ENCODE measurements around the gene SPATA24.
"Not testable (repeated sequence)": the region's sequence is repeated elsewhere in the genome, so short reads cannot be mapped to it uniquely, and the experiment has no call there.

SPATA24 gene, protein sequence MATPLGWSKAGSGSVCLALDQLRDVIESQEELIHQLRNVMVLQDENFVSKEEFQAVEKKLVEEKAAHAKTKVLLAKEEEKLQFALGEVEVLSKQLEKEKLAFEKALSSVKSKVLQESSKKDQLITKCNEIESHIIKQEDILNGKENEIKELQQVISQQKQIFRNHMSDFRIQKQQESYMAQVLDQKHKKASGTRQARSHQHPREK

GRCh38 chr5:139403787-139404483 is at the start of gene SPATA24:
SPATA24 (minus strand) TSS chr5:139404089; CDS start chr5:139404060, 29 bp downstream.
- DNase-seq = peak; percentile 98

DNA sequence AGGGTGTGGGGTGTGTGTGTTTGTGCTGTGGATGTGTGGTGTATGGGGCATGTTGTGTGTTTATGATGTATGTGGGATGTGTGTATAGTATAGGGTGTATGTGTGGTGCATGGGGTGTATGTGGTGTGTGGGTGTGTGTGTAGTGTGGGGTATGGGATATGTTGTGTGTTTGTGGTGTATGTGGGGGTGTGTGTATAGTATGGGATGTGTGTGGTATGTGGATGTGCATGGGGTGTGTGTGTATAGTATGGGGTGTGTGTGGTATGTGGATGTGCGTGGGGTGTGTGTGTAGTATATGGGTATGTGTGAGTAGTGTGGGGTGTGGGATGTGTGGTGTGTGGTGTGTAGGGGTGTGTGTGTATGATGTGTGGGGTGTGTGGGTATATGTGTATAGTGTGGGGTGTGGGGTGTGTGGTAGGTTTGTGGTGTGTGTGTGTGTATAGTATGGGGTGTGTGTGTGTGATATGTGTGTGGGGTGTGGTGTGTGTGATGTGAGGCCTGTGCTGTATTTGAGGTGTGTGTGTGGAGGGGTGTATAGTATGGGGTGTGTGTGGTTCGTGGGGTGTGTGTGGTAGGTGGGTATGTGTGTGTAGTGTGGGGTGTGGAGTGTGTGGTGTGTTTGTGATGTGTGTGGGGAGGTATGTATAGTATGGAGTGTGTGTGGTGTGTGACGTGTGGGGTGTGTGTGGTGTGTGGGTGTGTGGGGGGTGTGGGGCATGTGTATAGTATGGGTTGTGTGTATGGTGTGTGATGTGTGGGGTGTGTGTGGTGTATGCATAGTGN is 48.2 kb upstream of the SPATA24 start:
- DNase-seq = no peak

DNA sequence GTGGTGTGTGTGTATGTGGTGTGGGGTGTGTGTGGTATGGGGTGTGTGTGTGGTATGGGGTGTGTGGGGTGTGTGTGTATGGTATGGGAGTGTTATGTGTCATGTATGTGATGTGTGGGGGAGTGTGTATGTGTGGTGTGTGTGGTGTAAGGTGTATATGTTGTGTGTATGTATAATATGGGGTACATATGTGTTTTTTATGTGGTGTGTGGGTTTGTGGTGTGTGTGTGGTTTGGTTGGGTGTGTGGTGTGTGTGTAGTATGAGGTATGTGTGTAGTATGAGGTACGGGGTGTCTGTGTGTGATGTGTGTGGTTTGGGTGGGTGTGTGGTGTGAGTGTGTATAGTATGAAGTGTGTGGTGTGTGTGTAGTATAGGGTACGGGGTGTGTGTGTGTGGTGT is 47.3 kb upstream of the SPATA24 start:
- DNase-seq = no peak

DNA sequence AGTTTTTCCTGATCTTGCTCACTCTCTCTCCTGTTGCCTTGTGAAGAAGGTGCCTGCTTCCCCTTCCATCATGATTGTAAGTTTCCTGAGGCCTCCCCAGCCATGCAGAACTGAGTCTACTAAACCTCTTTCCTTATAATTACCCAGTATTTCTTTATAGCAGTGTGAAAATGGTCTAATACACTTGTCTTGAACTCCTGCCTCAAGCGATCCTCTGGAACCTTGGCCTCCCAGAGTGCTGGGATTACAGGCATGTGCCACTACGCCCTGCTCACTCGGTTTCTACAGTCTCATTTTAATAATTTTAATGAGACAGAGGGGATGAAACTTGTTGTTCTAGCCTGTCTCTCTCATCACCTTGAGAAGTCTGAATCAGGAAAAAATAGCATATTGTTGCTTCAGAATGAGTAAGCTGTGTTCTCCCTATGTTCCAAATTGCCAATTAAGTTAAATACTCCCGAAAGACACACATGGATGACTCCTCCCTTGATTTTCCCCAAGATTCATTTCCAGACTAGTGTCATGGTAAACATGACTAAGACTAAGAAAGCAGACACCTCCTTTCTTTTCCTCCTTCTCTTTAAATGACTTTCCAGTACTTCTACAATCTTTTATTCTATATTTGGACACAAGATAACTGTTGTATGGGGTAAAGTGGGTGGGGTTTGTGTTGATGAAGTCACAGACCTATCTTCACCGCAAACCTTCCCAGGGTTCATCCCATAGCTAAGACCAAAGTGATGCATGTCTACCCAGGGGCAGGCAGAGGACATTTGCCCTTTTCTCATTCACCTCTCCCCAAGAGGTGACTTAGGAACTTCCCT is 43.3 kb upstream of the SPATA24 start:
- DNase-seq = no peak

- DNase-seq = no peak
These were observed 41.7 kb upstream of the SPATA24 start for GRCh38 chr5:139445325-139446170.

GRCh38 chr5:139443831-139444453 is 40.1 kb upstream of the SPATA24 start:
- no peak for DNase-seq

- DNase-seq = not testable (repeated sequence)
These were observed 36.5 kb upstream of the SPATA24 start for GRCh38 chr5:139440416-139440815.

DNA sequence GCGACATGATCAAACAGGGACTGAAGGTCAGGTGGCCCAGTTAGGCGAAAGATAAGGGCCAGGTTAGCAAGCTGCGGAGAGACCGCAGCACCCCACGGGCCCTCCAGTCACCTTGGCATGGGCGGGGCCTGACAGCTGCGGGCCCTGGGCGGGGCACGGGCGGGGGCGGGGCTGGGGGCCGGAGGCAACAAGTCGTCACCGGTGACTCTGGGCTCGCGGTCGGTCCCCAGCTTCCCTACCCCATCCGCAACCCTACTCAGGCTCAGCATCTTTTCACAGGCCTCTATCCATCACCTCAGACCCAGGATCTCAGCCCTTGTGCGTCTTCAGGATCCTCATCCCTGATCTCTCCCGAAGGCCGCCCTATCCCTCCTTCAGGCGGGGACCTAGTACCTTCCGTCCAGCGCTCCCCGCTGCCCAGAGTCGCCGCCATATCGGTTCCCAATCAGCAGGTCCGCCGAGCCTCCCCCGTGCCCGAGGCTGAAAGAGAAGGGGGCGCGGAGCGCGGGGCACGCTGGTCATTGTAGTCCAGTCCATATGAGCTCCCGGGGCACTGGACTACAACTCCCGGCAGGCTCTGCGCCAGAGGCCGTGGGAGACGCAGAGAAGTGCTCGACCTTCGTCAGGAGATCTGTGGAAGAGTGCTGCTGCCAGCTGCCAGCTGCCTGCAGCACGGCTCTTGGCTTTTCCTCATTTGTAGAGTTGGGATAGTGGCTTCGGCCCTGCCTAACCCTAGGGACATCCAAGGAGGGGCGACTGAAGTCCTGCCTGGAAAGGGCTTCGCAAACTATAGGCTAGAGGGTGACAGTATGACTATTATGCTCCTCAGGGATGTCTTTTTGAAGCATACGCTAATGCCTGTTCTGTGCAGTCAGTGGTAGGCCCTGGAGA is 35.4 kb upstream of the SPATA24 start, which contains the start of gene DNAJC18:
DNAJC18 (minus strand) TSS at position 513 of the 891 bp plus-strand sequence; CDS start at position 433, 80 bp downstream.
- DNase-seq = peak; percentile 84

- DNase-seq = no peak
These were observed 34.8 kb upstream of the SPATA24 start for GRCh38 chr5:139438707-139439012.

DNA sequence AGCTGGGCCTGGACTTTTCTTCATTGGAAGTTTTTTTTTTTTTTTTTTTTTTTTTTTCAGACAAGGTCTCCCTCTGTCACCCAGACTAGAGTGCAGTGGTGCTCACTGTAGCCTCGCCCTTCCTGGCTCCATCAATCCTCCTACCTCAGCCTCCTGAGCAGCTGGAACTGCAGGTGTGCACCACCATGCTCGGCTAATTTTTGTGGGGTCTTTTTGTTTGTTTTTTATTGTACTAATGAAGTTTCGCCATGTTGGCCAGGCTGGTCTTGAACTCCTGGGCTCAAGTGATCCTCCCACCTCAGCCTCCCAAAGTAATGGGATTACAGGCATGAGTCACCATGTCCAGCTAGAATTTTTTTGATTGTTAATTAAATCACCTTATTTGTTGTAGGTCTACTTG is 31.8 kb upstream of the SPATA24 start:
- no peak for DNase-seq

- DNase-seq = no peak
These were observed 27.8 kb upstream of the SPATA24 start for GRCh38 chr5:139431706-139432105.

DNA sequence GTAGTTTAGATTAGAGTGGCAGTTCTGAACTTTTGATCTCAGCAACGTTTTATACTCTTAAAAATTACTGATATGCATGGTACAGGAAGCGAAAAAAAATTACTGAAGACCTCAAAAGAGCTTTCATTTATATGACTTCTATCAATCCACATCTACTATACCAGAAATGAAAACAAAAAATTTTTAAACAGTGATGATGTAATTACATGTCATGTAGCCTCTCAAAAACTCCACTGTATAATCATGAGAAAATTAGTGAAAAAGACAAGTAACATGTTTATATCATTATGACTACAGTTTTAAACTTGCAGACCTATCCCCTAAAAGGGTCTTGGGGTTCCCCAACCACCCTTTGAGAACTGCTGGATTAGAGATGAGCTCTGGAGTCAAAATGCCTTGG is 26.1 kb upstream of the SPATA24 start:
- DNase-seq = no peak

DNA sequence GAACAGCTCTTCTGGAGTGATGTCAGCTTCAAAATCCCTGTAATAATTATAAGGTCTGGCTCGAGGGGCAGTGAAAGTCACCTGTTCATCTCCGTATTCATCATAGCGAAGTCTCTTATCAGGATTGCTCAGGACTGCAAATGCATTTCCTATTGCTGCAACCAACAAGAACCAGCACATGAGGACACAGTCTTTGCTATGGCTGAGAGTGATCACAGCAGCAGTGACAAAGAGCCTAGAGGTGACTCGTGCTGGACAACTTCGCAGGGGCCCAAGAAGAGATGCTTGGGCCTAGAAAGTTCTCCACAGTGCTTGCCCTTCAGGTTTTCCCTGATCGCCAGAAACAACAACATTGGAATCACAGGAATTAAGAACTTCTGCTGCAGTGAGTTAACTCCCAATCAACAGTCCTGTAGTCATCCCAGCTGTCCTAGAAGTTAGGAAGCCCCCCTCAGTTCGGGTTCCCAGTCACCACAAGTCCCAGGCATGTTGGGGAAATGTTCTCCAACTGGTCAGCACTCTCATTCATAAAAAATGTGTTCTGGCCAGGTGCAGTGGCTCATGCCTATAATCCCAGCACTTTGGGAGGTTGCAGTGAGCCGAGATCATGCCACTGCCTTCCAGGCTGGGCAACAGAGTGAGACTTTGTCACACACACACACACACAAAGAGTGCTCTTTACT is 22.5 kb upstream of the SPATA24 start:
- DNase-seq = no peak

- DNase-seq = no peak
These were observed 21.6 kb upstream of the SPATA24 start for GRCh38 chr5:139425497-139425896.

GRCh38 chr5:139422307-139422893 is 18.5 kb upstream of the SPATA24 start:
- DNase-seq = peak; percentile 56

- DNase-seq = no peak
These were observed 15.6 kb upstream of the SPATA24 start for GRCh38 chr5:139419226-139420192.

DNA sequence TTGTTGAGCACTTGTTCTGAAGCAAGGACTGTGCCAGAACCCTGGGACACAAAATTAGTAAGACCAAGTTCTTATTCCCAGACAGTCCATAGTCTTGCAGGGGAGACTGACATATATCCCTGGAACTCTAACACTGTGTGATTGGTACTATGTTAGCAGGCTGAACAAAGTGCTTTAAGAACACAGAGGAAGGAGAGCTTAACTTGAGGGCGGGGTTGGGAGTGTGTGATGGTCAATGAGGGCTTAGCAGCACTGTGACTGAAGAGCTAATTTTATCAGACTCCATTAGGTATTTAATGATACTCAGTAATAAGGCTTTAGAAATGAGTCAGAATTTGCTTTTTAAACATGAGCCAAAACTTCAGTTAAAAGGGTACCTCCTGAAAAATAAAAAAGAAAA is 14.9 kb upstream of the SPATA24 start:
- no peak for DNase-seq

- DNase-seq = no peak
These were observed 13.3 kb upstream of the SPATA24 start for GRCh38 chr5:139417214-139417613.

All from activated gamma-delta T cell treated with Interleukin-2 at 50 U/mL for 16 hours (primary cell).